OCI-LY1 (cell line): ENCODE data around the gene SLC25A34.

Experiments
- EZH2 ChIP-seq: fragments of 200-600 bp; sonication (generic), shearing (Covaris generic); IDR thresholded peaks from 2 replicates; pipeline ENCODE4 v1.8.0; 2017; ENCODE audit warnings: borderline replicate concordance, mixed run types, mild to moderate bottlenecking, antibody characterized with exemption, low read length, moderate library complexity, mixed read lengths
- TF ChIP-seq, protein P1 (sequence below): fragments of 200-600 bp; sonication (generic), shearing (Covaris generic); IDR thresholded peaks from 2 replicates; pipeline ENCODE4 v1.5.1; 2017; ENCODE audit warnings: mild to moderate bottlenecking, antibody characterized with exemption, low read length, moderate library complexity, mixed read lengths

GRCh38 chr1:15714406-15715136, 21.5 kb upstream of the SLC25A34 start:
- TF ChIP-seq EZH2, result no peak
- TF ChIP-seq, protein P1, sequence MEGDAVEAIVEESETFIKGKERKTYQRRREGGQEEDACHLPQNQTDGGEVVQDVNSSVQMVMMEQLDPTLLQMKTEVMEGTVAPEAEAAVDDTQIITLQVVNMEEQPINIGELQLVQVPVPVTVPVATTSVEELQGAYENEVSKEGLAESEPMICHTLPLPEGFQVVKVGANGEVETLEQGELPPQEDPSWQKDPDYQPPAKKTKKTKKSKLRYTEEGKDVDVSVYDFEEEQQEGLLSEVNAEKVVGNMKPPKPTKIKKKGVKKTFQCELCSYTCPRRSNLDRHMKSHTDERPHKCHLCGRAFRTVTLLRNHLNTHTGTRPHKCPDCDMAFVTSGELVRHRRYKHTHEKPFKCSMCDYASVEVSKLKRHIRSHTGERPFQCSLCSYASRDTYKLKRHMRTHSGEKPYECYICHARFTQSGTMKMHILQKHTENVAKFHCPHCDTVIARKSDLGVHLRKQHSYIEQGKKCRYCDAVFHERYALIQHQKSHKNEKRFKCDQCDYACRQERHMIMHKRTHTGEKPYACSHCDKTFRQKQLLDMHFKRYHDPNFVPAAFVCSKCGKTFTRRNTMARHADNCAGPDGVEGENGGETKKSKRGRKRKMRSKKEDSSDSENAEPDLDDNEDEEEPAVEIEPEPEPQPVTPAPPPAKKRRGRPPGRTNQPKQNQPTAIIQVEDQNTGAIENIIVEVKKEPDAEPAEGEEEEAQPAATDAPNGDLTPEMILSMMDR, result no peak
